T-cell (primary cell): Measurements from ENCODE around the gene RHOF. TPM values are rescaled to one million over a fixed set of nuclear protein-coding genes. Genes with fewer than 3 reads are reported as not detected.
"Not testable (repeated sequence)": the region's sequence is repeated elsewhere in the genome, so short reads cannot be mapped to it uniquely, and the experiment has no call there.

Experiments used
- ATAC-seq, 4 experiments: fragments of 200-7000 bp in 3 of 4; fragments of 150-1000 bp in 1 of 4; cut with Tn5 transposase; replicated peaks in 1 of 4; 1 replicate in 3 of 4; 2 replicates in 1 of 4; pipeline ENCODE4 v1.10.0; 2021; ENCODE audit warnings: moderate library complexity in 3 of 4, mild to moderate bottlenecking in 2 of 4, moderate number of reproducible peaks in 1 of 4
- CTCF ChIA-PET, 2 donors: fragments of 300-600 bp; sonication (Branson Sonifier 250); formaldehyde crosslinking; loops; one replicate each; lab custom pipeline; 2022; ENCODE audit warnings: antibody characterized with exemption in 2 of 2; lab: Charles Lee
- POLR2A ChIA-PET, 2 donors: fragments of 300-600 bp; sonication (Branson Sonifier 250); formaldehyde crosslinking; loops; one replicate each; lab custom pipeline; 2022; ENCODE audit warnings: antibody characterized with exemption in 2 of 2; lab: Charles Lee
- DNase-seq, 35 experiments: peaks; one replicate each; pipeline versions ENCODE4 v3.0.0 to v3.0.0-alpha.2; 2013 to 2023
- H3K27ac ChIP-seq: one replicate; pipeline ENCODE4 v1.5.1; 2013; ENCODE audit warnings: low read length
- H3K27me3 ChIP-seq, 2 experiments: replicated peaks in 1 of 2; 1 replicate in 1 of 2; 2 replicates in 1 of 2; pipeline versions ENCODE4 v1.6.1 to v1.7.0; 2013; ENCODE audit warnings: low read length in 1 of 2, mixed read lengths in 1 of 2; ENCODE audit not compliant: control insufficient read depth in 2 of 2, insufficient read depth in 2 of 2; ENCODE audit errors: extremely low read depth in 1 of 2
- H3K36me3 ChIP-seq, 2 donors: 1 replicate in 1 of 2; 2 replicates in 1 of 2; pipeline versions ENCODE4 v1.6.1 to v1.7.0; 2013; ENCODE audit warnings: low read length in 1 of 2; ENCODE audit not compliant: control insufficient read depth in 2 of 2, insufficient read depth in 1 of 2; ENCODE audit errors: extremely low read depth in 1 of 2
- H3K4me1 ChIP-seq, 2 experiments: 1 replicate in 1 of 2; 2 replicates in 1 of 2; pipeline versions ENCODE4 v1.6.1 to v1.7.0; 2013; ENCODE audit warnings: low read length in 2 of 2, mixed read lengths in 1 of 2; ENCODE audit not compliant: insufficient read depth in 2 of 2, control insufficient read depth in 1 of 2; ENCODE audit errors: extremely low read depth in 1 of 2
- H3K4me3 ChIP-seq, 2 donors: 1 replicate in 1 of 2; 2 replicates in 1 of 2; pipeline versions ENCODE4 v1.5.1 to v1.7.0; 2013; ENCODE audit warnings: mild to moderate bottlenecking in 2 of 2, low read length in 1 of 2, moderate library complexity in 1 of 2; ENCODE audit not compliant: control insufficient read depth in 1 of 2; ENCODE audit errors: extremely low read depth in 1 of 2
- H3K9me3 ChIP-seq: 2 replicates; pipeline ENCODE4 v1.7.0; 2013
- H3K27ac Mint-ChIP-seq, 2 donors: one replicate each; pipeline ENCODE4 v1.8.0; 2020 to 2021; ENCODE audit warnings: mild to moderate bottlenecking in 2 of 2, mixed read lengths in 2 of 2
- H3K27me3 Mint-ChIP-seq, 2 donors: one replicate each; pipeline ENCODE4 v1.8.0; 2021 to 2022; ENCODE audit warnings: mixed read lengths in 2 of 2
- H3K36me3 Mint-ChIP-seq: one replicate; pipeline ENCODE4 v1.8.0; 2021; ENCODE audit warnings: mixed read lengths
- H3K4me1 Mint-ChIP-seq, 3 donors: one replicate each; pipeline ENCODE4 v1.8.0; 2020 to 2022; ENCODE audit warnings: mixed read lengths in 3 of 3, mild to moderate bottlenecking in 1 of 3
- H3K4me3 Mint-ChIP-seq, 3 donors: one replicate each; pipeline ENCODE4 v1.8.0; 2020 to 2022; ENCODE audit warnings: mild to moderate bottlenecking in 3 of 3, mixed read lengths in 3 of 3, moderate library complexity in 3 of 3
- H3K9me3 Mint-ChIP-seq, 3 donors: one replicate each; pipeline ENCODE4 v1.8.0; 2020 to 2022; ENCODE audit warnings: mixed read lengths in 3 of 3
- WGBS: methylation state at CpG from one replicate; pipeline ENCODE4 v1.1.5; 2013; ENCODE audit warnings: missing lambda C conversion rate; ENCODE audit not compliant: insufficient coverage; 5-methylcytosine and 5-hydroxymethylcytosine counted together
- total RNA-seq, 35 experiments: library from RNA in 6 of 35; stranded (reverse) in 6 of 35; fragments of 120-200 nt in 1 of 35; gene quantifications; one replicate each; pipeline versions ENCODE4 v1.2.1 to v1.2.4 and lab custom pipeline; 2013 to 2026

RHOF gene
- total RNA-seq, 5 donors from 2014 or later (not counting 1 experiment from before 2014, with no cell fraction given) = 137 to 158 (median 145) TPM

DNA sequence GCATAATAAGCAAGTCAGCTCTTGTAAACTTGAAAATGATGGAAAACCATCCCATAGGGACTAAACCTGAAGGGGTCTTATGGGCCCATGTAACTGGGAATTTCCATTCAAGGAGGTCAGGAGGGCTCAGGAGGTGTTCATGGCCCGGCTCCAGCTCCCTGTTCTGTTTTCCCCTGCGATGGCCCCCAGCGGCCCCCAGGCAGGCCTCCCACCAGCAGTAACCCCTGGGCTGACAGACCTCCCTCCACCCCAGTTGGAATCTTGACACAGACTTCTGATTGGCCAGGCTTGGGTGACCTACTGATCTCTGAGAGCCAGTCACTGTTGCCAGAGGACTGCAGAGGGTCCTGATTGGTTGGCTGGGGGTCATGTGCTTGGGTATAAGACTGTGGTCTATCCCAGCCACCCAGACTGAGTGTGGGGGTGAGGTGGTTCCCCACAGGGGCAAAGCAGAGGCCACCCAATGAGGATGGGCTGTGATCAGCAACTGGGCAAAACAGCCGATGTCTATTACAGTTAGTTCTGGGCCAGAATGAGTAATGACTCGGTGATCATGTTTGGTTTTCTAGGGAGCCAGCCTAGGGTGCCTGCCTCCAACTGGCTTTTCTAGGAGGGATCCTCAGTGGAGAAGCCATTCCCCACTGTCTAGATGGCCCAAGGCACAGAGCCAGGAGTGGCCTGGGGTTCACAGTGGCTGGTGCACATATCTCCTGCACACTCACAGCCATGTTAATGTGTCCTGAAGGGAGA lies 27.0 kb downstream of the RHOF start:
- ChIA-PET POLR2A (no interaction called here), CTCF (no interaction called here)
- H3K27me3 ChIP-seq = no peaks in the 10 kb centered on the region
- Mint-ChIP-seq H3K27me3 (no peaks in the 10 kb centered on the region), H3K27ac (no peak overlapping the region), H3K4me3 (no peak overlapping the region), H3K36me3 (peaks cover 3% of the 10 kb centered on the region), H3K4me1 (no peaks in the 10 kb centered on the region), H3K9me3 (no peaks in the 10 kb centered on the region)
- H3K4me3 ChIP-seq = no peak overlapping the region
- ATAC-seq (no peak), DNase-seq (no peak)
- no peaks in the 10 kb centered on the region for H3K9me3 ChIP-seq
- H3K27ac ChIP-seq = no peak overlapping the region
- peaks cover 0 to 4% of the 10 kb centered on the region in 2 donors for H3K36me3 ChIP-seq
- WGBS = 89% methylated on average over 5 of the region's 5 CpGs
- no peaks in the 10 kb centered on the region for H3K4me1 ChIP-seq

DNA sequence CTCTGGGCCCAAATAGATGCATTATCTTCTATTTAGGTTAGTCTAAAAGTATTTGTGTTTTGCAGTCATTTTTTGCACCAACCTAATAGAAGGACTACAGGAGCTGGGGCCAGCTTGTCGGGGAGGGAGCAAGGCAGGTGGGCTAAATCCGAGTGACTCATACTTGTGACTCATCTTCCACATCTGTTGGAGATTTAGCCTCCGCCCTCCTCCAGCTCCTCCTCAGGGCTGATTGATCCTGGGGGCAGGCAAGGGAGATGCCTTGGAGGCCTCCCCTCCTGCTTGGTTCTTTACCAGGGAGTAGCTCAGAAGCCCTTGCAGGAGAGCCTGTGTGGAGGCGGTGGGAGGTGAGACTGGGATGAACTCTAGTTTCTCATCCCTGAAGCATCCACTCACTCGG lies 27.9 kb downstream of the RHOF start:
- ChIA-PET POLR2A (interaction anchor here in 1 of 2 donors (0.6 kb wide), 1 partner anchor 14 kb away, joined by 3 read pairs; no protein-coding TSS in a partner anchor), CTCF (no interaction called here)
- DNase-seq (no peak), ATAC-seq (no peak)
- Histone ChIP-seq H3K36me3 (peaks cover 0 to 4% of the 10 kb centered on the region in 2 donors), H3K4me1 (no peaks in the 10 kb centered on the region), H3K4me3 (no peak overlapping the region), H3K9me3 (no peaks in the 10 kb centered on the region), H3K27me3 (no peaks in the 10 kb centered on the region), H3K27ac (no peak overlapping the region)
- Mint-ChIP-seq H3K4me1 (no peaks in the 10 kb centered on the region), H3K9me3 (no peaks in the 10 kb centered on the region), H3K27ac (no peak overlapping the region), H3K27me3 (no peaks in the 10 kb centered on the region), H3K4me3 (no peak overlapping the region), H3K36me3 (peaks cover 3% of the 10 kb centered on the region)
- no CpG with 5 or more reads among the region's 5 CpGs for WGBS

DNA sequence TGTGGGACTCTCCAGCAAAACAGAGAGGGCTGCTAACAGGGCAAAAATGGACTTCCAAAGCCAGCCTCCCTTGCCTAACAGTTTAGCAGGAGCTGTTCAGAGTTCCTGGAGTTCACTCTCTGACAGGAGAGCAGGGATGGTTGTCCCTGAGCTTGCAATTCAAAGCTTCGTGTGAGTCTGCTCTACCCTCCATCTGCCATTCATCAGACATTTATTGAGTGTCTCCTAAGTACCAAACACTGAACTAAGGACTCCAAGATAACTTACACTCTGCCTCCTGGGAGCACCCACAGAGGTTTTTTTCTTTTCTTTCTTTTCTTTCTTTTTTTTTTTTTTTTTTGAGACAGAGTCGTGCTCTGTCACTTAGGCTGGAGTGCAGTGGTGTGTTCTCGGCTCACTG lies 28.7 kb downstream of the RHOF start:
- no peaks in the 10 kb centered on the region for H3K9me3 ChIP-seq
- H3K27me3 ChIP-seq = no peaks in the 10 kb centered on the region
- CTCF ChIA-PET = interaction anchor here in 1 of 2 donors (0.7 kb wide), 1 partner anchor 308 kb away, joined by 6 read pairs; no protein-coding TSS in a partner anchor
- Mint-ChIP-seq H3K36me3 (peaks cover 3% of the 10 kb centered on the region), H3K27me3 (no peaks in the 10 kb centered on the region), H3K9me3 (no peaks in the 10 kb centered on the region), H3K4me1 (no peaks in the 10 kb centered on the region), H3K27ac (no peak overlapping the region), H3K4me3 (no peak overlapping the region)
- H3K27ac ChIP-seq = no peak overlapping the region
- peaks cover 0 to 4% of the 10 kb centered on the region in 2 donors for H3K36me3 ChIP-seq
- DNase-seq = no peak
- 80% methylated on average over 1 of the region's 3 CpGs for WGBS
- POLR2A ChIA-PET = interaction anchor here in 1 of 2 donors (0.7 kb wide), 1 partner anchor 430 kb away, joined by 5 read pairs; no protein-coding TSS in a partner anchor
- H3K4me1 ChIP-seq = no peaks in the 10 kb centered on the region
- ATAC-seq = no peak
- H3K4me3 ChIP-seq = no peak overlapping the region

DNA sequence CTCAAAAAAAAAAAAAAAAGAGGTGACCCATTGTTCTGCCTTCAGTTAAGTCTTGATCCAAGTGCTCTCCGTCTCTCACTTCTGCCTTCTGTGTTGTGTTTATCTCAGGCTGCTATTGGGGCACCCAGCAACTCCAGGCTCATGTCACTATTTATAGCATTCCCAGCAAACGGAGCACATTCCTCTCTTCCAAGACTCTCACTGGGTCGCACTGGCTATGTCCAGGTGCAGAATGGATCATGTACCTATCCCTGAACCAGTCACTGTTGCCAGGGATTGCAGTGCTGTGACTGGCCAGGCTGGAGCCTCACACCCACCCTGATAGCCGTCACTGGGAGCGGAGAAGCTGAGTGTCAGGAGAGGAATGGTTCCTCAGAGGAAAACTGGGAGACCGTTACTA lies 31.2 kb downstream of the RHOF start:
- no peak for ATAC-seq
- no peaks in the 10 kb centered on the region for H3K9me3 ChIP-seq
- no peaks in the 10 kb centered on the region for H3K4me1 ChIP-seq
- WGBS = 97% methylated on average over 4 of the region's 6 CpGs
- H3K27ac Mint-ChIP-seq = no peak overlapping the region
- no peaks in the 10 kb centered on the region for H3K9me3 Mint-ChIP-seq
- H3K27ac ChIP-seq = no peak overlapping the region
- ChIA-PET POLR2A (no interaction called here), CTCF (no interaction called here)
- no peak overlapping the region for H3K4me3 ChIP-seq
- no peak for DNase-seq
- H3K4me3 Mint-ChIP-seq = no peak overlapping the region
- no peaks in the 10 kb centered on the region for H3K27me3 ChIP-seq
- peaks cover 0 to 4% of the 10 kb centered on the region in 2 donors for H3K36me3 ChIP-seq
- no peaks in the 10 kb centered on the region for H3K4me1 Mint-ChIP-seq
- no peaks in the 10 kb centered on the region for H3K27me3 Mint-ChIP-seq
- peaks cover 3% of the 10 kb centered on the region for H3K36me3 Mint-ChIP-seq

DNA sequence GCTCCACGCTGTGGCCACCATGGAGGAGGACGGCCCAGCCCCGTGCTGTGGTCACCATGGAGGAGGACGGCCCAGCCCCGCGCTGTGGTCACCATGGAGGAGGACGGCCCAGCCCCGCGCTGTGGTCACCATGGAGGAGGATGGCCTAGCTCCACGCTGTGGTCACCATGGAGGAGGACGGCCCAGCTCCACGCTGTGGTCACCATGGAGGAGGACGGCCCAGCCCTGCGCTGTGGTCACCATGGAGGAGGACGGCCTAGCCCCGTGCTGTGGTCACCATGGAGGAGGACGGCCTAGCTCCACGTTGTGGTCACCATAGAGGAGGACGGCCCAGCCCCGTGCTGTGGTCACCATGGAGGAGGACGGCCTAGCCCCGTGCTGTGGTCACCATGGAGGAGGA lies 35.0 kb downstream of the RHOF start:
- H3K4me3 Mint-ChIP-seq, H3K9me3 ChIP-seq, CTCF ChIA-PET, H3K27ac ChIP-seq, H3K4me3 ChIP-seq, ATAC-seq, H3K9me3 Mint-ChIP-seq, H3K36me3 Mint-ChIP-seq, DNase-seq, H3K27me3 Mint-ChIP-seq, H3K27me3 ChIP-seq, H3K4me1 ChIP-seq, H3K27ac Mint-ChIP-seq, H3K36me3 ChIP-seq: not testable (repeated sequence)
- peaks cover 5 to 12% (median 11%) of the 10 kb centered on the region in 3 donors for H3K4me1 Mint-ChIP-seq
- POLR2A ChIA-PET = interaction anchor here in 1 of 2 donors (0.6 to 0.7 kb wide), 2 partner anchors 79 to 150 kb away, joined by 3 read pairs; no protein-coding TSS in a partner anchor
- no CpG with 5 or more reads among the region's 22 CpGs for WGBS

DNA sequence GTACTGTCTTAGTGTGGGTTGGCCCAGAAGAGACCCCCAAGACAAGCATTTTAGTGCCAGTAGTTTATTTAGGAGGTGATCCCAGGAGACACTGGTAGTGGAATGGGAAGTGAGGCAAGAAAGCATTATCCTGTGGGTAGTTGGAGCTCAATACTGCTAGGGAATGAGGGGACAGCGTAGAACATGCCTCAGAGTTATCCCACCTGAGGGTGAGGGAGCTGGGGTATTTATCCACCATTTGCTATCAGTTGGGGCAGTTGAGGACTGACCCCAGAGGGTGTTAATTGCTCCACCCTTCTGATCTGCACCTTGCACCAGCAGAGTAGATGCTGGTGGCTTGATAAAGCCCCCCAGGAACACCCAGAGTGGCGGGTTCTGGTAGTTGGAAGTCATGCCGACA lies 37.9 kb downstream of the RHOF start:
- H3K27ac ChIP-seq = no peak overlapping the region
- Mint-ChIP-seq H3K27me3 (no peaks in the 10 kb centered on the region), H3K36me3 (no peaks in the 10 kb centered on the region), H3K4me1 (peaks cover 5 to 15% (median 11%) of the 10 kb centered on the region in 3 donors), H3K9me3 (no peaks in the 10 kb centered on the region), H3K4me3 (no peak overlapping the region), H3K27ac (no peak overlapping the region)
- ChIA-PET POLR2A (no interaction called here), CTCF (no interaction called here)
- no peak overlapping the region for H3K4me3 ChIP-seq
- H3K36me3 ChIP-seq = no peaks in the 10 kb centered on the region
- ATAC-seq = no peak
- H3K9me3 ChIP-seq = no peaks in the 10 kb centered on the region
- WGBS = 100% methylated on average over 1 of the region's 3 CpGs
- no peak for DNase-seq
- peaks cover 0 to 12% of the 10 kb centered on the region in 2 experiments for H3K4me1 ChIP-seq
- H3K27me3 ChIP-seq = no peaks in the 10 kb centered on the region
